HL-60 (cell line): ENCODE results near the gene CXCR6.

Source experiments
- DNase-seq, 2 experiments: peaks; one replicate each; pipeline ENCODE4 v3.0.0-alpha.2; 2010 to 2020; ENCODE audit warnings: low read depth in 1 of 2, low spot score in 1 of 2
- H3K27ac ChIP-seq: fragments of 250-450 bp; sonication (Bioruptor Pico); replicated peaks from 2 replicates; pipeline ENCODE4 v1.5.1; 2020; ENCODE audit warnings: mild to moderate bottlenecking, moderate library complexity
- H3K27me3 ChIP-seq: fragments of 250-450 bp; sonication (Bioruptor Pico); 2 replicates; pipeline ENCODE4 v1.5.1; 2021; ENCODE audit warnings: mild to moderate bottlenecking, moderate library complexity; ENCODE audit not compliant: insufficient read depth, poor library complexity, severe bottlenecking
- H3K4me3 ChIP-seq: replicated peaks from 2 replicates; pipeline ENCODE4 v1.5.1; 2011; ENCODE audit warnings: mild to moderate bottlenecking, control low read depth, low read length; ENCODE audit not compliant: insufficient read depth
- GABPA ChIP-seq: IDR thresholded peaks from 2 replicates; pipeline ENCODE4 v1.6.1; 2012; ENCODE audit warnings: low read depth
- POLR2AphosphoS5 ChIP-seq: IDR thresholded peaks from 2 replicates; pipeline ENCODE4 v1.6.1; 2012; ENCODE audit warnings: low read depth
- REST ChIP-seq: IDR thresholded peaks from 2 replicates; pipeline ENCODE4 v1.6.1; 2012; ENCODE audit warnings: low read depth; ENCODE audit not compliant: insufficient replicate concordance
- SPI1 ChIP-seq: IDR thresholded peaks from 2 replicates; pipeline ENCODE4 v1.6.1; 2012; ENCODE audit warnings: low read depth, mild to moderate bottlenecking, borderline replicate concordance
- TF ChIP-seq, protein P1 (sequence below): IDR thresholded peaks from one replicate; pipeline ENCODE4 v1.5.1; 2011; ENCODE audit warnings: low read length, control low read depth, inconsistent platforms; ENCODE audit not compliant: insufficient read depth

The CXCR6 gene

DNA sequence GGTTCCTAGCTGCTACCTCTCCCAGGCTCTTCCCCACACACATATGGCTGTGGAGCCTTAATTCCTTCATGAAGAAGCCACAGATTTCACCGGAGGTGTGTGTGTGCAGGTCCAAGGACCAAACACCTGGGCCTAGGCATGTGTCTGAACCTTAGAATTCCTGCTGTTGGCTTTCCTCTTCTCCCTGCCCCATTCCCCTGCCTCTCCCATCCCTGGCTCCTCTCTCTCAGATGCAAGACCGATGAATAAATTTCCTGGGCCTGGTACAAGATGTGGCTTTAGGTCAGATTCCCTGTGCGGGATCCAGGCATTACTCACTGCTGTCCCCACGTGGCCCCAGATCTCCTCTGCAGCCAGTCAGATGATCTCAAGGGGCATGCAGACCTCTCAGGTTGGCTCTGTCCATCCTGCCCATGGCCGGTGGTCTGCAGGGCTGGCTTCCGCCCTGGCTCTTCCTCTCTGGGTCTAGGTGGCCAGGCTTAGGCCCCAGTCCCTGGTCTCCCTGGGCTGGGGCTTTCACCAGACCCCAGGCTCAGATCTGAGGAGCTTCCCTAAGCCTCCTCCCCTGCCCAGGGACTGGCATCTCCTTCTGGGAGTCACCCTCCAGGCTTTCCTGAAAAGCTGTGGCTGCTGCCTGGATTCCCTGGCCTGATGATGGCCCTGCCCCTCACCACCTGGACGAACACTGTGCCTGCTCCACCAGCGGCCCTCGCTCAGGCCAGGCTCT is 36.4 kb upstream of the CXCR6 start:
- H3K4me3 ChIP-seq, result no peak overlapping the region
- H3K27me3 ChIP-seq, result no peaks in the 10 kb centered on the region
- no peak for TF ChIP-seq POLR2AphosphoS5
- TF ChIP-seq SPI1, result no peak
- TF ChIP-seq, protein P1, sequence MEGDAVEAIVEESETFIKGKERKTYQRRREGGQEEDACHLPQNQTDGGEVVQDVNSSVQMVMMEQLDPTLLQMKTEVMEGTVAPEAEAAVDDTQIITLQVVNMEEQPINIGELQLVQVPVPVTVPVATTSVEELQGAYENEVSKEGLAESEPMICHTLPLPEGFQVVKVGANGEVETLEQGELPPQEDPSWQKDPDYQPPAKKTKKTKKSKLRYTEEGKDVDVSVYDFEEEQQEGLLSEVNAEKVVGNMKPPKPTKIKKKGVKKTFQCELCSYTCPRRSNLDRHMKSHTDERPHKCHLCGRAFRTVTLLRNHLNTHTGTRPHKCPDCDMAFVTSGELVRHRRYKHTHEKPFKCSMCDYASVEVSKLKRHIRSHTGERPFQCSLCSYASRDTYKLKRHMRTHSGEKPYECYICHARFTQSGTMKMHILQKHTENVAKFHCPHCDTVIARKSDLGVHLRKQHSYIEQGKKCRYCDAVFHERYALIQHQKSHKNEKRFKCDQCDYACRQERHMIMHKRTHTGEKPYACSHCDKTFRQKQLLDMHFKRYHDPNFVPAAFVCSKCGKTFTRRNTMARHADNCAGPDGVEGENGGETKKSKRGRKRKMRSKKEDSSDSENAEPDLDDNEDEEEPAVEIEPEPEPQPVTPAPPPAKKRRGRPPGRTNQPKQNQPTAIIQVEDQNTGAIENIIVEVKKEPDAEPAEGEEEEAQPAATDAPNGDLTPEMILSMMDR, result no peak
- no peak for TF ChIP-seq REST
- TF ChIP-seq GABPA, result no peak
- no peak overlapping the region for H3K27ac ChIP-seq
- no peak for DNase-seq

DNA sequence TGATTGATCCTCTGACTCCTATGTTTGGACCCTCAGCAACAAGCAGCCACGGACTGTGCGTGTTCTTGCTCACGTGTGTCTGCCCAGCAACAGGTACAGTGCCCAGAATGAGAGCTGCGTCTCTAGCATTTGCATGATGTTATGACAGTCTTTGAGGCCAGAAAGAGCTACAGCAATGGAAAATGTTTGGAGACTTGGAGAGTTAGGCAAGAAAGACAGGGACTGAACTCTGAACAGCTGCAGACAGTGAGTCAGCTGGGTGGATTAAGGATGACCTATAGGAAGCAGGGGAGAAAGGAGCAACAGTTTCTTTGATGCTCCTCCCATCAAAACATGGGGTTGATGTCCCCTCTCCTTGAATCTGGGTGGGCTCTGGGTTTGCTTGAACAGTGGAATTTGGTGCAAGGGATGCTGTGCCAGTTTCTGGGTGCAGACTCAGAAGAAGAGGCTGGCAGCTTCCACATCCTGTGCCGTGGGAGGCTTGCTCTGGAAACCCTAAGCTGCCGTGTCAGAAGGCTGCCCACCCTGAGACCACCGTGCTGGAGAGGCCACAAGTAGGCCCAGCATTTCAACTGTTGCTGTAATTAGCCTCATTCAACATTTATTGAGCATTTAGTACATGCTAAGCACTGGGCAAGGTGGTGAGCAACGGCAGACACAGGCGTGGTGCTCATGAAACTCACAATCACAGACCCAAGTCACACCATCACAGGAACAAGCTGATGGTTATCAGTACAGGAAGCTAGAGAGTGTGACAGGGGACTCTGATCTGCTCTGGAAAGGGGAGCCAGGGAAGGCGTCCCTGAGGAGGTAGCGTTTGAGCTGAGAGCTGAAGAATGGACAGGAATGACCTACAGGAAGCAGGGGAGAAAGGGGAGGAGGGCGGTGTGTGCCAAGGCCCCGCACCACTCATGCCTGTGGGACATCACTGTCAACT is 35.2 kb upstream of the CXCR6 start:
- TF ChIP-seq, protein P1, result no peak
- no peak for TF ChIP-seq SPI1
- no peak for TF ChIP-seq REST
- no peak for TF ChIP-seq POLR2AphosphoS5
- no peak for TF ChIP-seq GABPA
- H3K27ac ChIP-seq, result no peak overlapping the region
- H3K27me3 ChIP-seq, result no peaks in the 10 kb centered on the region
- no peak for DNase-seq
- H3K4me3 ChIP-seq, result no peak overlapping the region

DNA sequence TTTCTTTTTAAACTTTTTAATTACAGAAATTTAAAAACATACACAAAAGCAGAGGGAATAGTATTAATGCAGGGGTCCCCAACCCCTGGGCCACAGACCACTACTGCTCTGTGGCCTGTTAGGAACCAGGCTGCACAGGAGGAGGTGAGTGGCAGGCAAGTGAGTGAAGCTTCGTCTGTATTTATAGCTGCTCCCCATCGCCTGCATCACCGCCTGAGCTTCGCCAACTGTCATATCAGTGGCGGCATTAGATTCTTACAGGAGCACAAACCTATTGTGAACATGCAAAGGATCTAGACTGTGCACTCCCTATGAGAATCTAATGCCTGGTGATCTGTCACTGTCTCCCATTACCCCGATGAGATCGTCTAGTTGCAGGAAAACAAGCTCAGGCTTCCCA is 34.5 kb upstream of the CXCR6 start:
- DNase-seq, result no peak
- no peak for TF ChIP-seq GABPA
- TF ChIP-seq REST, result no peak
- TF ChIP-seq, protein P1, result no peak
- no peak for TF ChIP-seq SPI1
- TF ChIP-seq POLR2AphosphoS5, result no peak

More for the DNA sequence above, 34.5 kb upstream of the CXCR6 start:
- Histone ChIP-seq H3K27ac (no peak overlapping the region), H3K4me3 (no peak overlapping the region), H3K27me3 (no peaks in the 10 kb centered on the region)
